Left ventricle myocardium inferior (tissue), 1 donor: ENCODE data around the gene RPN2. TPM values are rescaled to one million over a fixed set of nuclear protein-coding genes. Genes with fewer than 3 reads are reported as not detected.

Experiments
- DNase-seq: peaks from one replicate; pipeline ENCODE4 v3.0.0-alpha.2; 2020
- H3K27ac ChIP-seq: fragments of 200-600 bp; replicated peaks from 2 replicates; pipeline ENCODE4 v1.8.0; 2021
- H3K27me3 ChIP-seq: fragments of 200-600 bp; 2 replicates; pipeline ENCODE4 v1.8.0; 2021; ENCODE audit warnings: low read depth
- H3K36me3 ChIP-seq: fragments of 200-600 bp; 2 replicates; pipeline ENCODE4 v1.8.0; 2021
- H3K4me1 ChIP-seq: fragments of 200-600 bp; 2 replicates; pipeline ENCODE4 v1.8.0; 2021
- H3K4me3 ChIP-seq: fragments of 200-600 bp; 2 replicates; pipeline ENCODE4 v1.8.0; 2021; ENCODE audit warnings: mild to moderate bottlenecking, moderate library complexity
- H3K9me3 ChIP-seq: fragments of 200-600 bp; replicated peaks from 2 replicates; pipeline ENCODE4 v1.8.0; 2021
- intact Hi-C: fragments of 100-400 bp; cut with micrococcal nuclease; formaldehyde crosslinking; loops from one replicate; pipeline ENCODE4 v1.11.0; 2022
- total RNA-seq: library from RNA; stranded (reverse); fragmentation: NEBNext Ultra II Directional; extraction: Animal tissue kit (Norgen Biotek cat#: 25700); gene quantifications from one replicate; pipeline ENCODE4 v1.2.1, GENCODE V29; 2021
- TF ChIP-seq, protein P1 (sequence below): fragments of 200-600 bp; IDR thresholded peaks from 2 replicates; pipeline ENCODE4 v1.8.0; 2021; ENCODE audit warnings: antibody characterized with exemption, mild to moderate bottlenecking, borderline replicate concordance
- donor health status: DM: no; HTN: yes; CAD: no; lungs with severe emphysema.

RPN2 gene
- total RNA-seq, 1 donor from 2014 or later = 81.4 TPM

DNA sequence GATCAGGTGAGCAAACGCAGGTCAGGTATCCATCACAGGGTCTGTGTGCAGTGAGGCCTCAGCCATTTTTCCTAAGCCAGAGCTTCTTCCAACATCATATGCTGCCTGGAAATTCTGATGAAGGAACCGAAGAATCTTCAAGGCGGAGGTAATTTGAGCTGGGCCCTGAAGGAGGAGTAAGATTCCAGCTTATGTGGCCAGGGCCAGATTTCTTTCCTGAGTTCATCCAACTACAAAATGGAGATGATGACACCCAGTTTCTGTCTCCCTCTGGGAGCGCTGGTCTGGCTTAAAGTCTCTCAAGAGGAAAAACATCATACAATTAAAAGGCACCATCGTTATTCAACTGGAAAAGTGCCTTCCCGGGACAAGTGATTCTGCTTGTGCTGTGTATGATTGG, 103.4 kb downstream of the RPN2 start:
- Histone ChIP-seq H3K4me1 (no peaks in the 10 kb centered on the region), H3K27me3 (peaks cover 33% of the 10 kb centered on the region), H3K9me3 (no peaks in the 10 kb centered on the region), H3K4me3 (no peak overlapping the region), H3K36me3 (no peaks in the 10 kb centered on the region), H3K27ac (no peak overlapping the region)
- TF ChIP-seq, protein P1, sequence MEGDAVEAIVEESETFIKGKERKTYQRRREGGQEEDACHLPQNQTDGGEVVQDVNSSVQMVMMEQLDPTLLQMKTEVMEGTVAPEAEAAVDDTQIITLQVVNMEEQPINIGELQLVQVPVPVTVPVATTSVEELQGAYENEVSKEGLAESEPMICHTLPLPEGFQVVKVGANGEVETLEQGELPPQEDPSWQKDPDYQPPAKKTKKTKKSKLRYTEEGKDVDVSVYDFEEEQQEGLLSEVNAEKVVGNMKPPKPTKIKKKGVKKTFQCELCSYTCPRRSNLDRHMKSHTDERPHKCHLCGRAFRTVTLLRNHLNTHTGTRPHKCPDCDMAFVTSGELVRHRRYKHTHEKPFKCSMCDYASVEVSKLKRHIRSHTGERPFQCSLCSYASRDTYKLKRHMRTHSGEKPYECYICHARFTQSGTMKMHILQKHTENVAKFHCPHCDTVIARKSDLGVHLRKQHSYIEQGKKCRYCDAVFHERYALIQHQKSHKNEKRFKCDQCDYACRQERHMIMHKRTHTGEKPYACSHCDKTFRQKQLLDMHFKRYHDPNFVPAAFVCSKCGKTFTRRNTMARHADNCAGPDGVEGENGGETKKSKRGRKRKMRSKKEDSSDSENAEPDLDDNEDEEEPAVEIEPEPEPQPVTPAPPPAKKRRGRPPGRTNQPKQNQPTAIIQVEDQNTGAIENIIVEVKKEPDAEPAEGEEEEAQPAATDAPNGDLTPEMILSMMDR = peak; percentile 37
- intact Hi-C loops = no loop called here
- DNase-seq = no peak

DNA sequence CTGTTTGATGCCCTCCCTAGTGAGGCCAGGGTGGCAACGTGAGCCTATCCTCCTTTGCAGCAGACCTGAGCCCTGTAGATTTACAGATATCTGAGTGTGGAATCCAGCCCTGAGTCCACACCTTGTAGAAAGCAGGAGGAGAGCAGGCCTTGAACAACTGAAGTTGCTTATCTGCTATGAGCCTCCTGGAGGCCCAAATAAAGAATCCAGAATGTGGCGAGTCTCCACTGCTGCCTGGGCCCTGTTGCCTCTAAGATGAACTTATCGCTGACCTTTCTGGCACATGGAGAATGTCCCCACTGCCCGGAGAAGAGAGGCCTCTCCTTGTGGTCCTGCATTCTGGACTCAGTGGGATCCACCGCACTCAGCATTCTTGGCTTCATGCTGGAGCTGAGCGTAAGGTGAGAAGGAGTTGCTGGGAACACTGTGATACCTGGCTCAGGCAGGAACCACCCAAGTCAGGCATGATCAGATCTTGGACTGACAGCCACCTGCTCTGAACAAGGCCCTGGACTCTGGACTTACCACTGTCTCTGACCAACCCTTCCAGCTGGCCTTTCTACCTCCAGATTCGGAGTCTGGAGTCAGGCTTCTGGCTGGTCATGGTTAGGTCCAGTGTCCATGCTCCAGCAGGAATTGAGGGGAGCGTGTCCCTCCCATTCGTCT, 104.5 kb downstream of the RPN2 start:
- TF ChIP-seq, protein P1 = no peak
- intact Hi-C loops = no loop called here

DNA sequence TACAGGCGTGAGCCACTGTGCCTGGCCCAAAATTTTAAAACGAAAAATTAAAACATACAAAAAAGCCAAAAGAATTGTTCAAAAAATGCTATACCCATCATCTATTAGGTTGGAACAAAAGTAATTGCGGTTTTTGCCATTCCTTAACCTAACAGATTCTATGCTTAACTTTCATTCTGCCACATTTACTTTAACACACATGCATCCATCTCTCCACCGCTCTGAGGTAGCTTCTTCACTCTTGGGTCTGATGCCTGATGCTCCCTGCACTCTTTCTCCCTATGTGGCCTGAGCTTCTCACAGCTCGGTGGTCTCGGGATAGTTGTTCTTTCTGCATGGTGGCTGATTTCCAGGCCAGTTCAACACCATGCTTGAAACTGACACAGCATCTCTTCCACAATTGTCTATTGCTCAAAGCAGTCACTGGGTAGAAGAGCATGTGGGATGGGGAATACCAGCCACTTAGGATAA, 105.6 kb downstream of the RPN2 start:
- H3K27ac ChIP-seq = no peak overlapping the region
- H3K36me3 ChIP-seq = no peaks in the 10 kb centered on the region
- H3K9me3 ChIP-seq = no peaks in the 10 kb centered on the region
- intact Hi-C loops = no loop called here
- peaks cover 9% of the 10 kb centered on the region for H3K4me1 ChIP-seq
- peaks cover 33% of the 10 kb centered on the region for H3K27me3 ChIP-seq
- TF ChIP-seq, protein P1 = no peak
- H3K4me3 ChIP-seq = no peak overlapping the region
- DNase-seq = no peak

More for the DNA sequence above, 104.5 kb downstream of the RPN2 start:
- H3K27ac ChIP-seq = no peak overlapping the region
- DNase-seq = no peak
- H3K4me3 ChIP-seq = no peak overlapping the region
- H3K27me3 ChIP-seq = peaks cover 33% of the 10 kb centered on the region
- peaks cover 1% of the 10 kb centered on the region for H3K4me1 ChIP-seq
- H3K36me3 ChIP-seq = no peaks in the 10 kb centered on the region
- no peaks in the 10 kb centered on the region for H3K9me3 ChIP-seq

DNA sequence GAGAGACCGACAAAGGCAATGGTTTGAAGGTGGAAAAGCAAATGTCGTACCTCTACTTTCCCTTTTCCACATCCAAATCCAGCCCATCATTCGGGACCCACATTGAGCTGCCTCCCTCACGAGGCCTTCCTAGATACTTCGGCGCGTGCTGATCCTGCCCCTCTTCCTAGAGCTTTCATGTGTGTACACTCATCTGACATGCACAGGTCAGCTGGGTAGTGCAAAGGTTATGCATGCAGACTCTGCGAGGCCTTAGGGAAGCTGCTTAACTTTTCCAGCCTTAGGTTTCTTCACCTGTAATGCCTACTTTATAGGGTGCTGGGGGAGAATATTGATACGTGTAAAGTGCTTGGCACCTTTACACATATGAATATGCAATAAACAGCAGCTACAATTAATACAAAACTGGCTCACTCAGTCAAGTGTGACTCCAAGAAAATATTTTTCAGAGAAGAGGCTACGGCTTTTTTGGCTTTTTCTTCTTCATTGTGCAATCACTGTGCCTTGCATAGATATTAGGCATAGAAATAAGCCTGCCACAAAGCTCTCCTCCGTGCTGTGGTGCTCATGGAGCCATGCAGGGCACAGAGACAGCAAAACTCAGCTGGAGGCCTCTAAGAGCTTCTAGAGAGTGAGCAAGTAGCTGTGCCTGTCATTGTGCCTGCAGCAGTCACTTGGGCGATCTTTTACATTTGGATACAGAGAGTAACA, 106.7 kb downstream of the RPN2 start:
- no peaks in the 10 kb centered on the region for H3K36me3 ChIP-seq
- intact Hi-C loops = no loop called here
- no peak for DNase-seq
- TF ChIP-seq, protein P1 = no peak
- H3K4me1 ChIP-seq = peaks cover 20% of the 10 kb centered on the region
- H3K27me3 ChIP-seq = peaks cover 33% of the 10 kb centered on the region
- H3K4me3 ChIP-seq = no peak overlapping the region
- H3K9me3 ChIP-seq = no peaks in the 10 kb centered on the region
- H3K27ac ChIP-seq = no peak overlapping the region

DNA sequence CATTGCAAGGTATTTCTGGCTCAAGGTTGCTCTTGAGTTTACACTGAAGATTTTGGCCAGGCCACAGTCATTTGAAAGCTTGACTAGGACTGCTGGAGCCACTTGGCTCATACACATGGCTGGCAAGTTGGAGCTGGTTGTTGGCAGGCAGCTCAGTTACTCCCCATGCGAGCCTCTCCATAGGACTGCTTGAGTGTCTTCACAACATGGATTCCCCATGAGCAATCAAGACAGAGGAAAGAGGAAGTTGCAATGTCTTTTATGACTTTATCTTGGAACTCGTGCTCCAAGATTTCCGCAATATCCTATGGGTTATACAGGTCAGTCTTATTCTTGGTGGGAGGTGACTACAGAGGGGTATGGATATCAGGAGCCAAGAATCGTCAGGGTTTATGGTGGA, 109.0 kb downstream of the RPN2 start:
- TF ChIP-seq, protein P1 = no peak
- peaks cover 21% of the 10 kb centered on the region for H3K4me1 ChIP-seq
- H3K27ac ChIP-seq = no peak overlapping the region
- peaks cover 12% of the 10 kb centered on the region for H3K36me3 ChIP-seq
- intact Hi-C loops = no loop called here
- no peak for DNase-seq
- peaks cover under 1% of the 10 kb centered on the region for H3K9me3 ChIP-seq
- no peak overlapping the region for H3K4me3 ChIP-seq
- peaks cover 17% of the 10 kb centered on the region for H3K27me3 ChIP-seq
